SK-N-SH (cell line): Measurements from ENCODE around the gene FCRL5. TPM values are rescaled to one million over a fixed set of nuclear protein-coding genes. Genes with fewer than 3 reads are reported as not detected.

Experiments
- CTCF ChIA-PET: fragments of 300-600, 350-600 bp; formaldehyde crosslinking; extraction: SDS; loops from one replicate; lab custom pipeline; 2021; lab: Yijun Ruan, JAX
- POLR2A ChIA-PET: fragments of 350-600 bp; sonication (Branson Sonifier 250); formaldehyde crosslinking; extraction: SDS; loops from one replicate; lab custom pipeline; 2020; ENCODE audit warnings: antibody characterized with exemption, inconsistent platforms; lab: Yijun Ruan, JAX
- DNase-seq: peaks from one replicate; pipeline ENCODE4 v3.0.0; 2012
- H2AFZ ChIP-seq: fragments of 200-600 bp; sonication (generic); 2 replicates; pipeline ENCODE4 v1.8.1; 2016; ENCODE audit warnings: antibody characterized with exemption, mild to moderate bottlenecking, low read depth
- H3F3A ChIP-seq: fragments of 200-600 bp; sonication (generic); replicated peaks from 2 replicates; pipeline ENCODE3; 2016; ENCODE audit warnings: antibody characterized with exemption, mild to moderate bottlenecking; ENCODE audit not compliant: insufficient read depth
- H3K27ac ChIP-seq, 2 experiments: fragments of 200-500 bp in 1 of 2; fragments of 200-600 bp in 1 of 2; sonication (Bioruptor generic) in 1 of 2; sonication (generic), shearing (Covaris generic) in 1 of 2; 2 replicates each; pipeline versions ENCODE4 v1.5.1 to v1.6.1; 2014 to 2016; ENCODE audit warnings: low read depth in 2 of 2, inconsistent platforms in 1 of 2, low read length in 1 of 2, mild to moderate bottlenecking in 1 of 2, mixed read lengths in 1 of 2
- H3K27me3 ChIP-seq: fragments of 200-600 bp; sonication (generic), shearing (Covaris generic); 2 replicates; pipeline ENCODE4 v1.6.1; 2016; ENCODE audit warnings: mixed run types; ENCODE audit not compliant: insufficient read depth
- H3K36me3 ChIP-seq, 2 experiments: fragments of 200-500 bp in 1 of 2; fragments of 200-600 bp in 1 of 2; sonication (Bioruptor generic) in 1 of 2; sonication (generic) in 1 of 2; replicated peaks in 1 of 2; 2 replicates each; pipeline versions ENCODE3 to v1.5.1; 2014 to 2016; ENCODE audit warnings: low read length in 1 of 2, mild to moderate bottlenecking in 1 of 2; ENCODE audit not compliant: insufficient read depth in 2 of 2, control insufficient read depth in 1 of 2
- H3K4me1 ChIP-seq, 2 experiments: fragments of 200-500 bp in 1 of 2; fragments of 200-600 bp in 1 of 2; sonication (Bioruptor generic) in 1 of 2; sonication (generic), shearing (Covaris generic) in 1 of 2; 2 replicates each; pipeline versions ENCODE4 v1.5.1 to v1.6.1; 2014 to 2016; ENCODE audit warnings: low read depth in 1 of 2, low read length in 1 of 2, mixed run types in 1 of 2; ENCODE audit not compliant: insufficient read depth in 2 of 2, control insufficient read depth in 1 of 2
- H3K4me2 ChIP-seq: fragments of 200-600 bp; sonication (generic), shearing (Covaris generic); 2 replicates; pipeline ENCODE4 v1.6.1; 2017; ENCODE audit warnings: mixed run types
- H3K4me3 ChIP-seq, 2 experiments: fragments of 200-500 bp in 1 of 2; fragments of 200-600 bp in 1 of 2; sonication (Bioruptor generic) in 1 of 2; sonication (generic), shearing (Covaris generic) in 1 of 2; 2 replicates each; pipeline versions ENCODE4 v1.5.1 to v1.8.1; 2014 to 2016; ENCODE audit warnings: low read depth in 2 of 2, inconsistent platforms in 1 of 2, low read length in 1 of 2, mild to moderate bottlenecking in 1 of 2, mixed read lengths in 1 of 2, moderate library complexity in 1 of 2
- H3K79me2 ChIP-seq: fragments of 200-600 bp; sonication (generic); 2 replicates; pipeline ENCODE4 v1.8.1; 2017; ENCODE audit warnings: mild to moderate bottlenecking; ENCODE audit not compliant: insufficient read depth
- H3K9ac ChIP-seq: fragments of 200-600 bp; sonication (generic); 2 replicates; pipeline ENCODE4 v1.6.1; 2017; ENCODE audit warnings: mixed run types
- H3K9me2 ChIP-seq: fragments of 200-600 bp; sonication (generic); 2 replicates; pipeline ENCODE4 v1.6.1; 2017; ENCODE audit warnings: mixed run types
- H3K9me3 ChIP-seq: fragments of 200-600 bp; sonication (generic); 2 replicates; pipeline ENCODE4 v1.6.1; 2017; ENCODE audit warnings: mixed run types, mild to moderate bottlenecking, moderate library complexity
- H4K20me1 ChIP-seq: fragments of 200-600 bp; sonication (generic); 2 replicates; pipeline ENCODE4 v1.6.1; 2017; ENCODE audit warnings: mild to moderate bottlenecking, mixed run types; ENCODE audit not compliant: insufficient read depth
- CHD2 ChIP-seq: fragments of 150-350 bp; IDR thresholded peaks from 2 replicates; pipeline ENCODE4 v1.6.1; 2018; ENCODE audit warnings: low read length; ENCODE audit not compliant: partially characterized antibody
- ELF1 ChIP-seq: IDR thresholded peaks from 2 replicates; pipeline ENCODE4 v1.4.0; 2012
- EP300 ChIP-seq, 2 experiments: IDR thresholded peaks; 2 replicates each; pipeline versions ENCODE4 v1.4.0 to v1.6.1; 2012; ENCODE audit warnings: borderline replicate concordance in 1 of 2, low read depth in 1 of 2, low read length in 1 of 2
- EZH2phosphoT487 ChIP-seq: fragments of 200-600 bp; sonication (generic); IDR thresholded peaks from 2 replicates; pipeline ENCODE4 v1.6.1; 2017; ENCODE audit warnings: low read depth, mixed run types, mild to moderate bottlenecking, antibody characterized with exemption, moderate library complexity, borderline replicate concordance
- FOXM1 ChIP-seq: IDR thresholded peaks from 2 replicates; pipeline ENCODE4 v1.4.0; 2012; ENCODE audit warnings: low read depth, mild to moderate bottlenecking
- GABPA ChIP-seq: IDR thresholded peaks from 2 replicates; pipeline ENCODE4 v1.4.0; 2012; ENCODE audit warnings: low read depth, mild to moderate bottlenecking
- GATA2 ChIP-seq: sonication (generic); formaldehyde crosslinking; IDR thresholded peaks from 2 replicates; pipeline ENCODE4 v1.5.0; 2020; ENCODE audit warnings: mild to moderate bottlenecking, missing genetic modification reagents
- IRF3 ChIP-seq: fragments of 150-350 bp; IDR thresholded peaks from 2 replicates; pipeline ENCODE4 v1.6.1; 2016; ENCODE audit warnings: mild to moderate bottlenecking, low read depth, low read length
- MEF2A ChIP-seq: IDR thresholded peaks from 2 replicates; pipeline ENCODE4 v1.4.0; 2012; ENCODE audit warnings: low read depth, borderline replicate concordance
- MXI1 ChIP-seq: IDR thresholded peaks from 2 replicates; pipeline ENCODE4 v1.6.1; 2012; ENCODE audit warnings: mild to moderate bottlenecking, low read depth, low read length, improper control_type of control experiment
- NFIC ChIP-seq: IDR thresholded peaks from 2 replicates; pipeline ENCODE4 v1.4.0; 2012; ENCODE audit warnings: borderline replicate concordance
- NRF1 ChIP-seq: IDR thresholded peaks from 2 replicates; pipeline ENCODE4 v1.6.1; 2012; ENCODE audit warnings: low read depth, mild to moderate bottlenecking, low read length
- POLR2AphosphoS5 ChIP-seq: IDR thresholded peaks from 2 replicates; pipeline ENCODE4 v1.6.1; 2012; ENCODE audit warnings: low read depth, low read length
- RCOR1 ChIP-seq: fragments of 150-350 bp; IDR thresholded peaks from 2 replicates; pipeline ENCODE4 v1.6.1; 2017; ENCODE audit warnings: antibody characterized with exemption, low read length
- RXRA ChIP-seq: IDR thresholded peaks from 2 replicates; pipeline ENCODE4 v1.4.0; 2012; ENCODE audit warnings: low read depth, mild to moderate bottlenecking, borderline replicate concordance
- TCF12 ChIP-seq: IDR thresholded peaks from 2 replicates; pipeline ENCODE4 v1.4.0; 2012
- USF2 ChIP-seq: fragments of 150-350 bp; IDR thresholded peaks from 2 replicates; pipeline ENCODE4 v1.6.1; 2017; ENCODE audit warnings: antibody characterized with exemption, low read length, low read depth, borderline replicate concordance
- WGBS: methylation state at CpG from one replicate; pipeline ENCODE4 v1.1.6; 2017; ENCODE audit warnings: low lambda C conversion rate; 5-methylcytosine and 5-hydroxymethylcytosine counted together
- polyA plus RNA-seq, 3 experiments: library from polyadenylated mRNA; depleted of rRNA; stranded (reverse); fragments of >200 nt; gene quantifications; 2 replicates each; pipeline ENCODE4 v1.2.3, GENCODE V29; 2012
- TF ChIP-seq, protein P1 (sequence below): fragments of 200-600 bp; sonication (generic); IDR thresholded peaks from 2 replicates; pipeline ENCODE4 v1.6.1; 2017; ENCODE audit warnings: antibody characterized with exemption, mild to moderate bottlenecking, moderate library complexity
- TF ChIP-seq, protein P2 (sequence below): IDR thresholded peaks from 2 replicates; pipeline ENCODE4 v1.4.0; 2012; ENCODE audit warnings: low read depth, borderline replicate concordance

Gene FCRL5
- polyA plus RNA-seq, 1 of the 3 experiments (the other 2 are of a cell fraction), result not detected

DNA sequence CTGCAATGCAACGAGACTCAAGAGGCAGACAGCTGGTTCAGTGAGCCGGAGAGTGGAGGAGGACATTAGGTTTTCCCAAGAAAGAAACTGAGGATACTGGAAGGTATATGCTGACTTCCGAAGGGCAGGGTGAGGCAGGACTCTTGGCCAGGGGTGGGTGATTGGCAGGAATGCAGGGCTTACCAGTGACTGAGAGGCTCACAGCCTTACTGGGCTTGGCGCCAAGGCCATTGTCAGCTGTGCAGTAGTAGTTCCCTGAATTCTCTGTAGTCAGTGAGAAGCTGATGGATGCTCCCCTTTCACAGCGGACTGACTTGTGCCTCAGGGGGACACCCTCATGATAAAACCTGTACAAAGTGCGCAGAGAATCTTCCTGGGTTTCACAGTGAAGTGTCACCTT is 9.6 kb downstream of the FCRL5 start (continued):
- TF ChIP-seq, protein P1, sequence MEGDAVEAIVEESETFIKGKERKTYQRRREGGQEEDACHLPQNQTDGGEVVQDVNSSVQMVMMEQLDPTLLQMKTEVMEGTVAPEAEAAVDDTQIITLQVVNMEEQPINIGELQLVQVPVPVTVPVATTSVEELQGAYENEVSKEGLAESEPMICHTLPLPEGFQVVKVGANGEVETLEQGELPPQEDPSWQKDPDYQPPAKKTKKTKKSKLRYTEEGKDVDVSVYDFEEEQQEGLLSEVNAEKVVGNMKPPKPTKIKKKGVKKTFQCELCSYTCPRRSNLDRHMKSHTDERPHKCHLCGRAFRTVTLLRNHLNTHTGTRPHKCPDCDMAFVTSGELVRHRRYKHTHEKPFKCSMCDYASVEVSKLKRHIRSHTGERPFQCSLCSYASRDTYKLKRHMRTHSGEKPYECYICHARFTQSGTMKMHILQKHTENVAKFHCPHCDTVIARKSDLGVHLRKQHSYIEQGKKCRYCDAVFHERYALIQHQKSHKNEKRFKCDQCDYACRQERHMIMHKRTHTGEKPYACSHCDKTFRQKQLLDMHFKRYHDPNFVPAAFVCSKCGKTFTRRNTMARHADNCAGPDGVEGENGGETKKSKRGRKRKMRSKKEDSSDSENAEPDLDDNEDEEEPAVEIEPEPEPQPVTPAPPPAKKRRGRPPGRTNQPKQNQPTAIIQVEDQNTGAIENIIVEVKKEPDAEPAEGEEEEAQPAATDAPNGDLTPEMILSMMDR, result no peak
- TF ChIP-seq POLR2AphosphoS5 (no peak), ELF1 (no peak), IRF3 (no peak), NFIC (no peak), MXI1 (no peak), FOXM1 (no peak), MEF2A (no peak), EP300 (IDR thresholded peaks at IDR 0.05; ENCODE audit: borderline replicate concordance in 1 of 2, low read depth in 1 of 2, low read length in 1 of 2) (no peak), TCF12 (no peak), EZH2phosphoT487 (no peak)
- TF ChIP-seq, protein P2, sequence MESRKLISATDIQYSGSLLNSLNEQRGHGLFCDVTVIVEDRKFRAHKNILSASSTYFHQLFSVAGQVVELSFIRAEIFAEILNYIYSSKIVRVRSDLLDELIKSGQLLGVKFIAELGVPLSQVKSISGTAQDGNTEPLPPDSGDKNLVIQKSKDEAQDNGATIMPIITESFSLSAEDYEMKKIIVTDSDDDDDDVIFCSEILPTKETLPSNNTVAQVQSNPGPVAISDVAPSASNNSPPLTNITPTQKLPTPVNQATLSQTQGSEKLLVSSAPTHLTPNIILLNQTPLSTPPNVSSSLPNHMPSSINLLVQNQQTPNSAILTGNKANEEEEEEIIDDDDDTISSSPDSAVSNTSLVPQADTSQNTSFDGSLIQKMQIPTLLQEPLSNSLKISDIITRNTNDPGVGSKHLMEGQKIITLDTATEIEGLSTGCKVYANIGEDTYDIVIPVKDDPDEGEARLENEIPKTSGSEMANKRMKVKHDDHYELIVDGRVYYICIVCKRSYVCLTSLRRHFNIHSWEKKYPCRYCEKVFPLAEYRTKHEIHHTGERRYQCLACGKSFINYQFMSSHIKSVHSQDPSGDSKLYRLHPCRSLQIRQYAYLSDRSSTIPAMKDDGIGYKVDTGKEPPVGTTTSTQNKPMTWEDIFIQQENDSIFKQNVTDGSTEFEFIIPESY, result no peak

- CTCF ChIA-PET, result no interaction called here
- Histone ChIP-seq H3K4me3 (no peak overlapping the region), H3K9me3 (no peaks in the 10 kb centered on the region), H3F3A (no peaks in the 10 kb centered on the region), H3K9me2 (no peaks in the 10 kb centered on the region), H3K36me3 (no peaks in the 10 kb centered on the region), H3K79me2 (no peaks in the 10 kb centered on the region), H3K27me3 (peaks cover 13% of the 10 kb centered on the region; the same call in 1 of the 2 replicates), H2AFZ (no peak overlapping the region), H3K4me1 (no peaks in the 10 kb centered on the region), H4K20me1 (no peaks in the 10 kb centered on the region), H3K4me2 (no peak overlapping the region), H3K27ac (no peak overlapping the region), H3K9ac (no peak overlapping the region)
- TF ChIP-seq USF2 (no peak), RXRA (no peak), GATA2 (CRISPR knock-in tag) (no peak), NRF1 (no peak), ELF1 (no peak), GABPA (no peak), FOXM1 (no peak), CHD2 (no peak), MXI1 (no peak), RCOR1 (no peak)
- DNase-seq, result no peak
- WGBS, result 3% methylated on average over 3 of the region's 3 CpGs
- POLR2A ChIA-PET, result no interaction called here
These were observed 11.5 kb downstream of the FCRL5 start for GRCh38 chr1:157540852-157541251.
